ENCODE measurements around the gene TEX22. TPM values are rescaled to one million over a fixed set of nuclear protein-coding genes. Genes with fewer than 3 reads are reported as not detected.

Gene TEX22
- total RNA-seq, 1 donor from 2014 or later: 3.8 TPM

- intact Hi-C loops (cut with DNase I): no loop called here
- H3K36me3 ChIP-seq: no peaks in the 10 kb centered on the region
- no peak overlapping the region for H3K27ac ChIP-seq
- no peaks in the 10 kb centered on the region for H3K27me3 ChIP-seq (ENCODE audit: low read depth)
- no peak for ATAC-seq
- peaks cover 14% of the 10 kb centered on the region for H3K4me1 ChIP-seq
- TF ChIP-seq CTCF (IDR thresholded peaks at IDR 0.05): no peak
- DNase-seq: no peak
- H3K9me3 ChIP-seq: no peaks in the 10 kb centered on the region
- H3K4me3 ChIP-seq: no peak overlapping the region
These were observed 29.1 kb downstream of the TEX22 start for GRCh38 chr14:105427412-105427811.

GRCh38 chr14:105427936-105428485, 29.7 kb downstream of the TEX22 start:
- Histone ChIP-seq H3K27me3 (ENCODE audit: low read depth) (no peaks in the 10 kb centered on the region), H3K27ac (no peak overlapping the region), H3K4me3 (no peak overlapping the region), H3K9me3 (no peaks in the 10 kb centered on the region), H3K36me3 (no peaks in the 10 kb centered on the region), H3K4me1 (peaks cover 10% of the 10 kb centered on the region)
- intact Hi-C loops (cut with DNase I): no loop called here
- TF ChIP-seq CTCF (IDR thresholded peaks at IDR 0.05): no peak
- DNase-seq (no peak), ATAC-seq (no peak)

GRCh38 chr14:105430042-105430441, 31.7 kb downstream of the TEX22 start:
- Histone ChIP-seq H3K4me3 (no peak overlapping the region), H3K27me3 (ENCODE audit: low read depth) (no peaks in the 10 kb centered on the region), H3K9me3 (no peaks in the 10 kb centered on the region), H3K36me3 (no peaks in the 10 kb centered on the region), H3K27ac (no peak overlapping the region), H3K4me1 (peaks cover 10% of the 10 kb centered on the region)
- no peak for TF ChIP-seq CTCF (IDR thresholded peaks at IDR 0.05)
- intact Hi-C loops (cut with DNase I): no loop called here
- ATAC-seq (no peak), DNase-seq (no peak)

GRCh38 chr14:105430565-105430964, 32.2 kb downstream of the TEX22 start:
- ATAC-seq (peak in 1 of 2 donors; percentile 60), DNase-seq (no peak)
- no peaks in the 10 kb centered on the region for H3K9me3 ChIP-seq
- no peak overlapping the region for H3K27ac ChIP-seq
- peaks cover 10% of the 10 kb centered on the region for H3K4me1 ChIP-seq
- H3K36me3 ChIP-seq: no peaks in the 10 kb centered on the region
- intact Hi-C loops (cut with DNase I): no loop called here
- H3K4me3 ChIP-seq: no peak overlapping the region
- no peak for TF ChIP-seq CTCF (IDR thresholded peaks at IDR 0.05)
- H3K27me3 ChIP-seq (ENCODE audit: low read depth): no peaks in the 10 kb centered on the region

- no peak overlapping the region for H3K4me3 ChIP-seq
- intact Hi-C loops (cut with DNase I): no loop called here
- no peaks in the 10 kb centered on the region for H3K36me3 ChIP-seq
- no peak overlapping the region for H3K27ac ChIP-seq
- no peaks in the 10 kb centered on the region for H3K9me3 ChIP-seq
- ATAC-seq: no peak
- no peak for TF ChIP-seq CTCF (IDR thresholded peaks at IDR 0.05)
- DNase-seq: no peak
- H3K27me3 ChIP-seq (ENCODE audit: low read depth): no peaks in the 10 kb centered on the region
- H3K4me1 ChIP-seq: peaks cover 12% of the 10 kb centered on the region
These were observed 32.9 kb downstream of the TEX22 start for GRCh38 chr14:105431256-105431655.

GRCh38 chr14:105432657-105433056, 34.3 kb downstream of the TEX22 start:
- intact Hi-C loops (cut with DNase I): no loop called here
- no peak overlapping the region for H3K27ac ChIP-seq
- H3K27me3 ChIP-seq (ENCODE audit: low read depth): no peaks in the 10 kb centered on the region
- peaks cover 15% of the 10 kb centered on the region for H3K4me1 ChIP-seq
- DNase-seq (no peak), ATAC-seq (no peak)
- peaks cover 3% of the 10 kb centered on the region for H3K36me3 ChIP-seq
- H3K4me3 ChIP-seq: no peak overlapping the region
- H3K9me3 ChIP-seq: no peaks in the 10 kb centered on the region
- no peak for TF ChIP-seq CTCF (IDR thresholded peaks at IDR 0.05)

Data from lower lobe of right lung (tissue), 2 donors.